ENCODE data around the gene SF3B5.
"Not testable (repeated sequence)": the region's sequence is repeated elsewhere in the genome, so short reads cannot be mapped to it uniquely, and the experiment has no call there.

Gene SF3B5

DNA sequence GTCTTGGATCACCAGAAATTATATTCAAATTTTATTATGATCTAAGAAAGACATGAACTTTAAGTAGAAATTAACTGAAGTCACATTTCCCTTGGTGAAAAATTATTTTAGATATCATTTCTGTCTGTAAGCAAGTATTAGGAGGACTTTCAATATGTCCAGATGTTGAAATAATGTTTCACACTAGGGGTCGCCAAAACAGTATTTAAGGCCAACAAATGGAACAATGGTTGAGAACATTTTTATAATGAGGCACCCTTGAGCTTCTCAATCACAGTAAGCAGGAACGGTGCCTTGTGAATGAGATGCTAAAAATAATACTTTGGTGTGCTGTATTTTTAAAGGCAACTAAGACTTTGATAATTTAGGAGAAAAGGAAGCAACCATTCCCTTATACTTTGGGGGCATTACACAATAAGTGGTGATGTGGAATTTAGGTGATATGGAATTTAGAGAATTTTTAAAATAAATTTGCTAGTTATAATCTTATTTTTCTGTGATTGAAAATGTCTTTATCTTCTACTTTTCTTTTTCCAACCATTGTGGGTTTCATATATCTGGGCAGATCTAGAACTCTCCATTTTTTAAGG, 9.6 kb upstream of the SF3B5 start:
- peak; percentile 76 for DNase-seq (ENCODE audit: low read depth)

DNA sequence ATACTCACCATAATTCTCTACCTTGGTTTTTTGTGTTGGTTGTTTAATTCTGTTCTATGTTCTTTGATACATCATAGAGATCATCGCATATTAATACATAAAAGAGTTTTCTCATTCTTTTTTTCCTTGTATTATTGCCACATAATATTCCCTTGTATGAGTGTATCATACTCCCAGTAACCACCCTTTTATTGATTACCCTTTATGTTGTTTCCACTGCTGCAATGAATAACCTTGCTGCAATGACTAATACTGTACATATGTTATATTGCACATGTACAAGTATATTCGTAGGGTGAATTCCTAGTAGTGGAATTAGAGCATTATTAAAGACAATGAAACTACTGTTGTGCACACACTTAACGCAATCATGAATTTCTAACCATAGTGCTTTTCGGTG, 9.1 kb upstream of the SF3B5 start:
- DNase-seq (ENCODE audit: low read depth): no peak

DNA sequence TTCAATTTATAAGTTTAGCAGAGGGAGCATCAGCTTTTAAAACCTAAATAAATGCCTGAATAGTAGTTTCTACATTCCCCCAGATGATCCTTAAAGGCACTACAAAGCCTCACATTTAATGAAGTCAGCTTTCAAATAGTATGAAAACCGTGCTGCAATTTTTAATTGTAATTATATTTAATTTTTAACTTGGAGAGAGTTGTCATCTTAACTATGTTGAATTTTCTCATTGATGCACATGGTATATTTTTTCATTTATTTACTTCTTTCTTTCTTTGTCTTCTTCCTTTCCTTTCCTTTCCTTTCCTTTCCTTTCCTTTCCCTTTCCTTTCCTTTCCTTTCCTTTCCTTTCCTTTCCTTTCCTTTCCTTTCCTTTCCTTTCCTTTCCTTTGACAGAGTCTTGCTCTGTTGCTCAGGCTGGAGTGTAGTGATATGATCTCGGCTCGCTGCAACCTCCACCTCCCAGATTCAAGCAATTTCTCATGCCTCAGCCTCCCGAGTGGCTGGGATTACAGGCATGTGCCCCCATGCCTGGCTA, 7.7 kb upstream of the SF3B5 start:
- no peak for DNase-seq (ENCODE audit: low read depth)

- no peak for DNase-seq (ENCODE audit: low read depth)
Observed at GRCh38 chr6:144098993-144099392, 3.6 kb upstream of the SF3B5 start.

DNA sequence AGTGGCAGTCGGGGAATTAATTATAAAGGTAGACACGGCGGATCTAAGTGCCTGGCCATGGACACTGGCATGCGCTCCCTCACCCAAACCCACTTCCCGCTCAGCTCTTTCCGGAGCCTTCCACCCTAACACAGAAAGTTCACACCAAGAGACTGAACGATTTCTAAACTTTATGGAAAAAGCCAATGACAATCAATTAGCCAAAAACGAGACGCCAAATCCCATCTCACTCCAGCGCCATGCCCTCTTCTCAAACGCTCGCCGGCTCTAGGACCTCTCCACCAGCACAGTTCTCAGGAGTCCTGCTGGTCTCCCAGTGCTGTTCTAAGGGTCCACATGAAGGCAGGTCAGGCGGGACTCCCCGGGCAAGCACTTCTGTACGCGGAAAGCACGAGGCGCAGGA, 641 bp downstream of the SF3B5 start:
- no peak for DNase-seq (ENCODE audit: low read depth)

DNA sequence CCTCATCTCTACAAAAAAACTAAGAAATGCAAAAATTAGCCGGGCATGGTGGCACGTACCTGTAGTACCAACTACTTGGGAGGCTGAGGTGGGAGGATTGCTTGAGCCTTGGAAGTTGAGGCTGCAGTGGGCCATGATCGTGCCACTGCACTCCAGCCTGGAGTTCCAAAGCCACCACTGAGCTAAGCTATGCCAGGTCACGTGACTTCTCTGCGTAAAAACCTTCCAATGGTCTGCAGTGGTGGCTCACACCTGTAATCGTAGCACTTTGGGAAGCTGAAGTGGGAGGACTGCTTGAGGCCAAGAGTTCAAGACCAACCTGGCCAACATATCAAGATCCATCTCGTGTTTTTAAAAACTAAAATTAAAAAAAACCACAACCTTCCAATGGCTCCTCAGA, 1.7 kb downstream of the SF3B5 start:
- no peak for DNase-seq (ENCODE audit: low read depth)

GRCh38 chr6:144093236-144093635, 2.1 kb downstream of the SF3B5 start:
- no peak for DNase-seq (ENCODE audit: low read depth)

DNA sequence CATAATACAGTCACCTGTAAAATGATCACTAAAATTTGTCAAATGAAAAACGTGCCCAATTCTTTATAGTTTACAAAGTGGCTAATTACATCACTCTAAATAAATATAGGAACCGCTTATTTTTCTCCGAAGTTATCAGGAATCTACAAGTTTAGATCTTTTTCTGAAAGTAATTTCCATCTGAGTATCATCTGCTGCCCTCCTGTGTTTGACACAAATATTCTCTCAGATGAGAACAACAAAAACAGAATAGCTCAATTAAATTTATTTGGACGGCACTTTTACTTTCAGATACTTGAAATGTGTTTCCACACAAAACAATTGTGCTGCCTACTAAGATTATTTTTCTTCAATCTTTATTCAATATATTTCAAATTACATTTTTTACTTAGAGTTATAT, 5.0 kb downstream of the SF3B5 start:
- no peak for DNase-seq (ENCODE audit: low read depth)

- no peak for DNase-seq (ENCODE audit: low read depth)
Observed at GRCh38 chr6:144087789-144088426, 7.5 kb downstream of the SF3B5 start.

DNA sequence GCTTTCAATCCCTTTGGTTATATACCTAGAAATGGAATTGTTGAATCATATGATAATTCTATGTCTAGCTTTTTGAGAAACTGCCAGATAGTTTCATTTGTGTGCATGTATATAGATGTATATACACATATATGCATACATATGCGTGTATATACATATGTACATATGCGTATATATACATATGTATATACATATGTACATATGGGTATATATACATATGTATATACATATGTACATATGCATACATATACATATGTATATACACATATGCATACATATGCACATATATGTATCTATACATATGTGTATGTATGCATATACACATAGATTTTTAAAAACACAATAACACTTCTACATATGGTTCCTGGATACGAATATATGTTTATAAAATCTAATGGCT, 8.4 kb downstream of the SF3B5 start:
- no peak for DNase-seq (ENCODE audit: low read depth)

GRCh38 chr6:144083172-144083571, 12.2 kb downstream of the SF3B5 start:
- DNase-seq (ENCODE audit: low read depth): no peak

GRCh38 chr6:144082412-144082811, 13.0 kb downstream of the SF3B5 start:
- not testable (repeated sequence) for DNase-seq (ENCODE audit: low read depth)

DNA sequence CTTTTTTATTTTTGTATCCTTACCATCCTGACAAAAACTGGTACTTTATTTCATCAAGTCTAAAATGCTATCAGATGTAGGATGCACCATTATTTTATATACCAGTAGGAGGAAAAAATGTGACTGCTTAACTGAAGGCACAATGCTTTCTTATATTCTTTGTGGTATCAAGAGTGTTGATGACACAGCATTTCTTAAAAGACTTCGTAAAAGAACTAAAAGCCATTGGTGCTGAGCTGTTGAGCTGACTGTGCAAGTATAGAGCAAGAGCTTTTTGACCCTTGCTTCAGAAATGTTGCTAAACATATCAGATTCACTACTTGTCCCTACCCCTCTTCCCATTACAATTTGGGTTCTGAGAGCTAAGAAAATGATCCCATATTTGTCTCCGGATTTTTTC, 17.5 kb downstream of the SF3B5 start:
- no peak for DNase-seq (ENCODE audit: low read depth)

DNA sequence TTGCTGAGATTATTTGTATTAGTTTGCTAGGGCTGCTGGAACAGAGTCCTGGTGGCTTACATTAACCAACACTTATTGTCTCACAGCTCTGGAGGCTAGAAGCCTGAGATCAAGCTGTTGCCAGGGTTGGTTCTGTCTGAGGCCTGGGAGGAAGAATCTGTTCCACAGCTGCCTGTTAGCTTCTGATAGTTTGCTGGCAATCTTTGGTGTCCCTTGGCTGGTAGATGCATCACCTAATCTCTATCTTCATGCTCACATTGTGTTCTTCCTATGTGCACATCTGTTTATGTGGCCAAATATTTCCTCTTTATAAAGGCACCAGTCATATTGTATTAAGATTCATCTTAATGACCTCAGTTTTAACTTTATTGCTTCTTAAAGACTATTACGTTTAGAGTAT, 19.5 kb downstream of the SF3B5 start:
- no peak for DNase-seq (ENCODE audit: low read depth)

DNA sequence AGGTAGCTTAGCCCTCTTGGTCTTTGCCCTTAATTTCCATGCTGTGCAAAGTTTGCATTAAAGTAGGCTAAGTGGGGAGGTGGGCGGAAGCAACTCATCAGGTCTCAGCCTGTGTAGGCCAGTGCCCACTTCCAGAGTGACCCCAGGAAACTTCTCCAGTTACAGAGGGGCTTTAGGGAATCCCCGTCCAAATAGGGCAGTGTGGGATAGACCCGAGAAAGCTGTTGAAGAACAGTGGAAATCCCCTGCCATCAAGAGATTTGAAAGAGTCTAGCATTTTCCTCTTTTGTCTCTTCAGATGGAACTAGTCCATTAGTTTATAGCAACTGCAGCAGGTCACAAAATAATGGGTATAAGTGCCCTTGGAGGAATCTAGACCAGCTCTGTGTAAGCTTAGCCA, 20.2 kb downstream of the SF3B5 start:
- DNase-seq (ENCODE audit: low read depth): no peak

DNA sequence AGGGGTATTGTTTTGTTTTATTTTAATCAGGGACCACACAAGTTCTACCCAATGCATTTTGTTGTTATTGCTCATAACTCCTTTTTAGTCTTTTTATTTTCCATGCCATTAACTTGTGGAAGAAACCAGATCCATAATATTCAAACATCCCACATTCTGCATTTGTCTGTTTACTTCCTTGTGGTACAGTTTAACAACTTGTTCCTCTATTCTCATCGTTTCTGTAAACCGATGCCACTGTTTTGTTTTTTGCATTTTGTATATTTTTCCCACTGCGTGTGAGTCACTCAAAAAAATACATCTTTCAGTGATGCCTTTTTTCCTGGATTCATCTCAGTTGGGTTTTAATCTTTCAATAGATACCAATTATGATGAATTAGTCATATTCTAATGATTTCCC, 22.3 kb downstream of the SF3B5 start:
- no peak for DNase-seq (ENCODE audit: low read depth)

DNA sequence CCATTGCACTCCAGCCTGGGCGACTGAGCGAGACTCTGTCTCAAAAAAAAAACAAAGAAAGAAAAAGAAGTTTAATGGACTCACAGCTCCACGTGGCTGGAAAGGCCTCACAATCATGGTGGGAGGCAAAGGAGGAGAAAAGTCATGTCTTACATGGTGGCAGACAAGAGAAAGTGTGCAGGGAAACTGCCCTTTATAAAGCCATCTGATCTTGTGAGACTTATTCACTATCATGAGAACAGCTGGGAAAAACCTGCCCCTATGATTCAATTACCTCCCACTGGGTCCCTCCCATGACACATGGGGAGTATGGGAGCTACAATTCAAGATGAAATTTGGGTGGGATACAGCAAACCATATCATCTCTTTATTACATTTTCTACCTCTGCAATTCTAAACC, 25.9 kb downstream of the SF3B5 start:
- DNase-seq (ENCODE audit: low read depth): no peak

- no peak for DNase-seq (ENCODE audit: low read depth)
Observed at GRCh38 chr6:144068794-144069193, 26.6 kb downstream of the SF3B5 start.

GRCh38 chr6:144066741-144067484, 28.5 kb downstream of the SF3B5 start:
- no peak for DNase-seq (ENCODE audit: low read depth)

- DNase-seq (ENCODE audit: low read depth): no peak
Observed at GRCh38 chr6:144066255-144066654, 29.1 kb downstream of the SF3B5 start.

- no peak for DNase-seq (ENCODE audit: low read depth)
Observed at GRCh38 chr6:144065213-144065660, 30.1 kb downstream of the SF3B5 start.

GRCh38 chr6:144064402-144065212, 30.8 kb downstream of the SF3B5 start:
- no peak for DNase-seq (ENCODE audit: low read depth)

Data from amniotic epithelial cell (primary cell).